Measurements from ENCODE around the gene LRRC27.

LRRC27 gene

GRCh38 chr10:132407243-132407746, 75.3 kb downstream of the LRRC27 start:
- Histone ChIP-seq H3K4me1 (ENCODE audit: control insufficient read depth in 1 of 2, insufficient read depth in 2 of 2, low read length in 2 of 2) (peaks cover 38 to 39% of the 10 kb centered on the region in 2 donors), H3K27me3 (ENCODE audit: control insufficient read depth in 1 of 2, insufficient read depth in 2 of 2, low read length in 2 of 2) (no peaks in the 10 kb centered on the region), H3K9me3 (ENCODE audit: control insufficient read depth in 1 of 2, low read length in 2 of 2) (no peaks in the 10 kb centered on the region), H3K9ac (ENCODE audit: low read depth in 1 of 2, low read length in 2 of 2) (peak overlapping the region; percentile 70 to 71), H3K4me3 (ENCODE audit: low read depth in 1 of 2, low read length in 2 of 2) (peak overlapping the region; percentile 50 to 51), H3K36me3 (ENCODE audit: control insufficient read depth in 1 of 2, insufficient read depth in 2 of 2, low read length in 2 of 2) (peaks cover 0 to 14% of the 10 kb centered on the region in 2 donors), H3K27ac (ENCODE audit: low read depth, low read length) (peak overlapping the region; percentile 73)

GRCh38 chr10:132407846-132408278, 75.9 kb downstream of the LRRC27 start:
- peak overlapping the region; percentile 73 for H3K27ac ChIP-seq (ENCODE audit: low read depth, low read length)
- peak overlapping the region; percentile 50 to 51 for H3K4me3 ChIP-seq (ENCODE audit: low read depth in 1 of 2, low read length in 2 of 2)
- H3K4me1 ChIP-seq (ENCODE audit: control insufficient read depth in 1 of 2, insufficient read depth in 2 of 2, low read length in 2 of 2), result peaks cover 43% of the 10 kb centered on the region in 2 donors
- no peaks in the 10 kb centered on the region for H3K9me3 ChIP-seq (ENCODE audit: control insufficient read depth in 1 of 2, low read length in 2 of 2)
- H3K9ac ChIP-seq (ENCODE audit: low read depth in 1 of 2, low read length in 2 of 2), result peak overlapping the region; percentile 70 to 71
- H3K27me3 ChIP-seq (ENCODE audit: control insufficient read depth in 1 of 2, insufficient read depth in 2 of 2, low read length in 2 of 2), result no peaks in the 10 kb centered on the region
- peaks cover 0 to 14% of the 10 kb centered on the region in 2 donors for H3K36me3 ChIP-seq (ENCODE audit: control insufficient read depth in 1 of 2, insufficient read depth in 2 of 2, low read length in 2 of 2)

GRCh38 chr10:132408367-132408781, 76.4 kb downstream of the LRRC27 start:
- Histone ChIP-seq H3K27ac (ENCODE audit: low read depth, low read length) (peak overlapping the region; percentile 73), H3K9me3 (ENCODE audit: control insufficient read depth in 1 of 2, low read length in 2 of 2) (no peaks in the 10 kb centered on the region), H3K27me3 (ENCODE audit: control insufficient read depth in 1 of 2, insufficient read depth in 2 of 2, low read length in 2 of 2) (no peaks in the 10 kb centered on the region), H3K4me1 (ENCODE audit: control insufficient read depth in 1 of 2, insufficient read depth in 2 of 2, low read length in 2 of 2) (peaks cover 43% of the 10 kb centered on the region in 2 donors), H3K4me3 (ENCODE audit: low read depth in 1 of 2, low read length in 2 of 2) (peak overlapping the region; percentile 50 to 51), H3K36me3 (ENCODE audit: control insufficient read depth in 1 of 2, insufficient read depth in 2 of 2, low read length in 2 of 2) (peaks cover 0 to 14% of the 10 kb centered on the region in 2 donors), H3K9ac (ENCODE audit: low read depth in 1 of 2, low read length in 2 of 2) (peak overlapping the region; percentile 70 to 71)

GRCh38 chr10:132408823-132409666, 77.1 kb downstream of the LRRC27 start:
- peaks cover 0 to 14% of the 10 kb centered on the region in 2 donors for H3K36me3 ChIP-seq (ENCODE audit: control insufficient read depth in 1 of 2, insufficient read depth in 2 of 2, low read length in 2 of 2)
- H3K4me3 ChIP-seq (ENCODE audit: low read depth in 1 of 2, low read length in 2 of 2), result peak overlapping the region in 1 of 2 donors; percentile 50
- H3K27ac ChIP-seq (ENCODE audit: low read depth, low read length), result peak overlapping the region; percentile 73
- peak overlapping the region; percentile 25 to 71 for H3K9ac ChIP-seq (ENCODE audit: low read depth in 1 of 2, low read length in 2 of 2)
- no peaks in the 10 kb centered on the region for H3K27me3 ChIP-seq (ENCODE audit: control insufficient read depth in 1 of 2, insufficient read depth in 2 of 2, low read length in 2 of 2)
- no peaks in the 10 kb centered on the region for H3K9me3 ChIP-seq (ENCODE audit: control insufficient read depth in 1 of 2, low read length in 2 of 2)
- H3K4me1 ChIP-seq (ENCODE audit: control insufficient read depth in 1 of 2, insufficient read depth in 2 of 2, low read length in 2 of 2), result peaks cover 43% of the 10 kb centered on the region in 2 donors

- Histone ChIP-seq H3K4me3 (ENCODE audit: low read depth in 1 of 2, low read length in 2 of 2) (no peak overlapping the region), H3K36me3 (ENCODE audit: control insufficient read depth in 1 of 2, insufficient read depth in 2 of 2, low read length in 2 of 2) (peaks cover 0 to 14% of the 10 kb centered on the region in 2 donors), H3K9me3 (ENCODE audit: control insufficient read depth in 1 of 2, low read length in 2 of 2) (no peaks in the 10 kb centered on the region), H3K27ac (ENCODE audit: low read depth, low read length) (no peak overlapping the region), H3K27me3 (ENCODE audit: control insufficient read depth in 1 of 2, insufficient read depth in 2 of 2, low read length in 2 of 2) (no peaks in the 10 kb centered on the region), H3K9ac (ENCODE audit: low read depth in 1 of 2, low read length in 2 of 2) (no peak overlapping the region), H3K4me1 (ENCODE audit: control insufficient read depth in 1 of 2, insufficient read depth in 2 of 2, low read length in 2 of 2) (peaks cover 43% of the 10 kb centered on the region in 2 donors)
These were observed 77.7 kb downstream of the LRRC27 start for GRCh38 chr10:132409667-132410028.

GRCh38 chr10:132410056-132410778, 78.2 kb downstream of the LRRC27 start:
- Histone ChIP-seq H3K4me1 (ENCODE audit: control insufficient read depth in 1 of 2, insufficient read depth in 2 of 2, low read length in 2 of 2) (peaks cover 43% of the 10 kb centered on the region in 2 donors), H3K9ac (ENCODE audit: low read depth in 1 of 2, low read length in 2 of 2) (no peak overlapping the region), H3K27ac (ENCODE audit: low read depth, low read length) (no peak overlapping the region)

GRCh38 chr10:132410779-132411532, 79.0 kb downstream of the LRRC27 start:
- Histone ChIP-seq H3K9ac (ENCODE audit: low read depth in 1 of 2, low read length in 2 of 2) (peak overlapping the region in 1 of 2 donors; percentile 56), H3K9me3 (ENCODE audit: control insufficient read depth in 1 of 2, low read length in 2 of 2) (no peaks in the 10 kb centered on the region), H3K27ac (ENCODE audit: low read depth, low read length) (peak overlapping the region; percentile 62), H3K4me3 (ENCODE audit: low read depth in 1 of 2, low read length in 2 of 2) (no peak overlapping the region), H3K27me3 (ENCODE audit: control insufficient read depth in 1 of 2, insufficient read depth in 2 of 2, low read length in 2 of 2) (no peaks in the 10 kb centered on the region), H3K4me1 (ENCODE audit: control insufficient read depth in 1 of 2, insufficient read depth in 2 of 2, low read length in 2 of 2) (peaks cover 43% of the 10 kb centered on the region in 2 donors), H3K36me3 (ENCODE audit: control insufficient read depth in 1 of 2, insufficient read depth in 2 of 2, low read length in 2 of 2) (peaks cover 0 to 13% of the 10 kb centered on the region in 2 donors)

More at GRCh38 chr10:132410056-132410778, 78.2 kb downstream of the LRRC27 start:
- no peaks in the 10 kb centered on the region for H3K9me3 ChIP-seq (ENCODE audit: control insufficient read depth in 1 of 2, low read length in 2 of 2)
- H3K27me3 ChIP-seq (ENCODE audit: control insufficient read depth in 1 of 2, insufficient read depth in 2 of 2, low read length in 2 of 2), result no peaks in the 10 kb centered on the region
- H3K36me3 ChIP-seq (ENCODE audit: control insufficient read depth in 1 of 2, insufficient read depth in 2 of 2, low read length in 2 of 2), result peaks cover 0 to 16% of the 10 kb centered on the region in 2 donors
- H3K4me3 ChIP-seq (ENCODE audit: low read depth in 1 of 2, low read length in 2 of 2), result no peak overlapping the region

GRCh38 chr10:132411561-132412253, 79.7 kb downstream of the LRRC27 start:
- Histone ChIP-seq H3K36me3 (ENCODE audit: control insufficient read depth in 1 of 2, insufficient read depth in 2 of 2, low read length in 2 of 2) (peaks cover 0 to 6% of the 10 kb centered on the region in 2 donors), H3K4me3 (ENCODE audit: low read depth in 1 of 2, low read length in 2 of 2) (peak overlapping the region in 1 of 2 donors; percentile 50), H3K27me3 (ENCODE audit: control insufficient read depth in 1 of 2, insufficient read depth in 2 of 2, low read length in 2 of 2) (no peaks in the 10 kb centered on the region)

More at GRCh38 chr10:132411561-132412253, 79.7 kb downstream of the LRRC27 start:
- Histone ChIP-seq H3K4me1 (ENCODE audit: control insufficient read depth in 1 of 2, insufficient read depth in 2 of 2, low read length in 2 of 2) (peaks cover 43% of the 10 kb centered on the region in 2 donors), H3K9ac (ENCODE audit: low read depth in 1 of 2, low read length in 2 of 2) (peak overlapping the region; percentile 10 to 56), H3K9me3 (ENCODE audit: control insufficient read depth in 1 of 2, low read length in 2 of 2) (no peaks in the 10 kb centered on the region), H3K27ac (ENCODE audit: low read depth, low read length) (peak overlapping the region; percentile 66)

All from duodenal mucosa (tissue), 2 donors.